Measurements from ENCODE around the gene FARSB. TPM values are rescaled to one million over a fixed set of nuclear protein-coding genes. Genes with fewer than 3 reads are reported as not detected.

FARSB gene
- total RNA-seq = 10.7 and 17.9 TPM in 2 replicates

DNA sequence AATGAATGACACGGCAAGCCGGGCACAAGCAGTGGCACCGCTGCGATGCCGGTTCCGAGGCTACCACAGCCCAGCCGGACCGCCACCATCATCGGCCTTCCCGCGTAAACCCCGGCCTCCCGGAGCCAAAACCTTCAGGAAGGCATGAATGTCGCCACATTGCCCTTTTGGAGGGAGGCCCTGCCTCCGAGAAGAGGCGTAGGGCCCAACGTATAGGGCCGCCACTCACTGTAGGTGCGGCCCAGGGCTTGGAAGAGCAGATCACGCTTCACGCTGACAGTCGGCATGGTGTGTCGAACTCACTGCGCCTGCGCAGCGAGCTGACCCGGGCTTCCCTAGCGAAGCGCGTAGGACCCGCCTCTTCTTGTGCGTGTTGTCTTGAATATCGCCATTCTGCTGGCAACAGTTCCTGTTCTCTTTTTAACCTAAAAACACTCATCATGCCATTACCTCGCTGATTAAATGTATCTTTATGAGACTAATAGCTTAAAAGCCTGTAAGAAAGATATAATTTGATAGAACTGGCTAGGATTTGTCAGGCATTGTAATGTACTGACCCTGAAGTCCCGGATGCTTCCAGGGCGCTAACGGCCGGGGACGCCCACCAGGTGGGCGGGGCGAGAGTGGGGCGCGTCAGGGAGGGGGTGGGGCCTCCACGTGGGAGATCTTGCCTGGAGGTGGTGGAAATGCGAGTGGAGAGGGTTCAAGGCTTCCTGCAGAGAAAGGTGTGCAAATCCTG is at the start of gene FARSB:
TSS of gene FARSB (minus strand) at position 306 of the 739 bp plus-strand sequence. CDS start at position 287, 19 bp downstream.

DNA sequence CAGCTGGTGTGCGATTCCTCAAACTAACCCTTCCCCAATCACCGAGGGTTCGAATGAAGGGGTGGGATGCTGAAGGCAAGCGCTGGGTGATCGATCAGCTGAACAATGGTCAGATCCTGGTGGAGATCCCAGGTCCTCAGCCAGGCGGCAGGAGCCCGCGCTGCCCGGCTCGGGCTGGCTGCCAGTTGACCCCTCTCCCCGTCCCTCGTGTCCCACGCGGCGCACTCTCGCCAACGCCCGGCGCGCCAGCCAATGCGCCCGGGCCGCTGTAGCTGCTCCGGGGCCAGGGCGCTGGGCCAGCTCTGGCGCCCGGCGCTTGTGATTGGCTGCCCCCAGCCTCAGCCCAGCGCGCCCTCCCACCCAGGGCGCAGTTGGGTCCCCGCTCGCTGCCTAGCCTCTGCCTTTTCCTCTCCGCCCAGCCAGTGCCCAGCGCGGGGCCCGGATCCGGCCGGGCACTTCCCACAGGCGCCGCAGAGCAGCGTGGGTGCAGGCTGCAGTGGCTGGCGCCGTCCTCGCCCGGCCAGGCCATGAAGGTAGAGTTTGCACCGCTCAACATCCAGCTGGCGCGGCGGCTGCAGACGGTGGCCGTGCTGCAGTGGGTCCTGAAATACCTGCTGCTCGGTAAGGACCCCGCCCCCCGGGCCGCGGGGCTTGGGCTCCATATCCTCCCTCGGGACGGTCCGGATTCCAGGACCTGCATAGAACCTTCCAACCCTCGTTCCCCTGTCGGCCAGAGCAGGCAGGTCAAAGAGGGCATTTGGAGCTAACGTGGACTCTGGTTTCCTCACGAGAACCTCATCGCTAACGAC is 15.6 kb upstream of the FARSB start, which contains the start of gene MOGAT1:
TSS of gene MOGAT1 (plus strand) at position 400 of the 809 bp plus-strand sequence. CDS start at position 528, 128 bp downstream.

Other genes starting within 250 kb of the FARSB start
- gene SGPP2, start 231.5 kb downstream of the FARSB start, total RNA-seq = not detected in 2 replicates
- not detected in 2 replicates for gene MOGAT1, start 15.6 kb upstream of the FARSB start, total RNA-seq
- gene ACSL3, start 204.9 kb upstream of the FARSB start, total RNA-seq = 134 and 172 TPM in 2 replicates